ENCODE measurements around the gene MTF2. TPM values are rescaled to one million over a fixed set of nuclear protein-coding genes. Genes with fewer than 3 reads are reported as not detected.

The MTF2 gene
- polyA plus RNA-seq, 2 donors = 4.7 to 7.8 TPM

DNA sequence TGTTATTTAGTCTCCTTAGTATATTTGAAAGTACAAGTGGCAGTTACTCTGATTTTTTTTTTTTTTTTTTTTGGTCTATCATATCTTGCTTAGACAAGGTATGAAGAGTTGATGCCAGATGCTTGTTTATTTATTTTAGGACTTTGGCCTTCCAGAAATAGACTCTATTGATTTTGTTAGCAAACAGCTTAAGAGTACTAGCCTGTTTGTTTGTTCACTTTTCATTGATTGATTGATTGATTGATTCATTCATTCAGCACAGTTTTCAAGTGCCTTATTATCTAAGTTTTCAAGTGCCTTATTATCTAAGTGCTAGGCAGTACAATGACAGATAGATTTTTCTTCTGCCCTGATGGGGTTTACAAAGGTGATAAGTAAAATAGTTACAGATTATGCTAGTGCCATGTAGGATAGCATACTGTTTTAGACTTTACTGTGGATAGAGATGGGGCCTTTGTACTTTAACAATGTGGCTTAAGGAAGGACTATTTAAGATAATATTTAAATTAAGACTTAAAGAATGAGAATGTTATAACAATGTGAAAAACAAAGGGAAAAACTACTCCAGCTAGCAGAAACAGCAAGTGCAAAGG is 50.5 kb downstream of the MTF2 start:
- Histone ChIP-seq H3K27me3 (ENCODE audit: control insufficient read depth in 1 of 2, insufficient read depth in 2 of 2, low read length in 2 of 2) (no peaks in the 10 kb centered on the region), H3K9me3 (ENCODE audit: control insufficient read depth in 2 of 2, insufficient read depth in 1 of 2, low read depth in 1 of 2, low read length in 1 of 2) (no peaks in the 10 kb centered on the region), H3K27ac (ENCODE audit: low read depth in 2 of 2, low read length in 1 of 2) (no peak overlapping the region), H3K4me1 (ENCODE audit: control insufficient read depth in 2 of 2, insufficient read depth in 2 of 2, low read length in 1 of 2) (no peaks in the 10 kb centered on the region), H3K4me3 (ENCODE audit: low read depth in 1 of 2, low read length in 2 of 2) (no peak overlapping the region), H3K36me3 (ENCODE audit: control insufficient read depth in 2 of 2, insufficient read depth in 2 of 2, low read length in 1 of 2) (no peaks in the 10 kb centered on the region)

DNA sequence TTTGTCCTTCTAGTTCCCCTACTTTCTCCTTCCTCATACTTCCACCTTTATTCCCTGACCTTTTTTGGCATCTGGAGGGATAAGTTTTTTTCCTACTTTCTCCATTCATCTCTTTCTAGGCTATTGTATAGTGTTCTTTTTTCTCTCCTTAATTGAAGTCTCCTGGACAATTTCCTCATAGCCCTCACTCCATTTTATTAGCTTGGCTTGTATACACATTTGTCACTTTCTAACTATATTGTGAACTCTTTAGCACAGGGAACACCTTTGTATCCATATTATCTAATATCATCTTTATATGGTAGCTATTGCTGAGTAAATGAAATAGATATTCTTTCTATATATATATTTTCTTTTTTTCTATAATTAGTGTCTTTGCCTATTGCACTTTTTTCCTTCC is 53.6 kb downstream of the MTF2 start:
- Histone ChIP-seq H3K36me3 (ENCODE audit: control insufficient read depth in 2 of 2, insufficient read depth in 2 of 2, low read length in 1 of 2) (peaks cover 2 to 4% of the 10 kb centered on the region in 2 donors), H3K27ac (ENCODE audit: low read depth in 2 of 2, low read length in 1 of 2) (no peak overlapping the region), H3K4me1 (ENCODE audit: control insufficient read depth in 2 of 2, insufficient read depth in 2 of 2, low read length in 1 of 2) (no peaks in the 10 kb centered on the region), H3K9me3 (ENCODE audit: control insufficient read depth in 2 of 2, insufficient read depth in 1 of 2, low read depth in 1 of 2, low read length in 1 of 2) (no peaks in the 10 kb centered on the region), H3K4me3 (ENCODE audit: low read depth in 1 of 2, low read length in 2 of 2) (no peak overlapping the region), H3K27me3 (ENCODE audit: control insufficient read depth in 1 of 2, insufficient read depth in 2 of 2, low read length in 2 of 2) (no peaks in the 10 kb centered on the region)

DNA sequence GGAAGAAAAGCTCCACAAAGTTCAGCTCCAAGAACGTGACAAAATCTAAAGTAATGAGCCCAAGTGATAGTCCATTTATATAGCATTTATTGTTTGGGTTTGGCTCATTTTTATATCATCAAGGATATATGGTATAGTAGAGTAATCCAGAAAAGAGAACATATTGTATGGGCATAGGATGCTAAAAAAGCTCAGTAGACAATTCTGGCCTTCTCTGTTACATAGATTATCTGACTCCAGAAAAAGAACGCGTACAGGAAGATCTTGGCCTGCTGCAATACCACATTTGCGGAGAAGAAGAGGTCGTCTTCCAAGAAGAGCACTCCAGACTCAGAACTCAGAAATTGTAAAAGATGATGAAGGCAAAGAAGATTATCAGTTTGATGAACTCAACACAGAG is 57.4 kb downstream of the MTF2 start:
- Histone ChIP-seq H3K36me3 (ENCODE audit: control insufficient read depth in 2 of 2, insufficient read depth in 2 of 2, low read length in 1 of 2) (peaks cover 2 to 4% of the 10 kb centered on the region in 2 donors), H3K4me3 (ENCODE audit: low read depth in 1 of 2, low read length in 2 of 2) (no peak overlapping the region), H3K27ac (ENCODE audit: low read depth in 2 of 2, low read length in 1 of 2) (no peak overlapping the region), H3K27me3 (ENCODE audit: control insufficient read depth in 1 of 2, insufficient read depth in 2 of 2, low read length in 2 of 2) (no peaks in the 10 kb centered on the region), H3K4me1 (ENCODE audit: control insufficient read depth in 2 of 2, insufficient read depth in 2 of 2, low read length in 1 of 2) (no peaks in the 10 kb centered on the region), H3K9me3 (ENCODE audit: control insufficient read depth in 2 of 2, insufficient read depth in 1 of 2, low read depth in 1 of 2, low read length in 1 of 2) (no peaks in the 10 kb centered on the region)
- 95 to 98% methylated on average over 5 of the region's 5 CpGs for WGBS, 2 donors

DNA sequence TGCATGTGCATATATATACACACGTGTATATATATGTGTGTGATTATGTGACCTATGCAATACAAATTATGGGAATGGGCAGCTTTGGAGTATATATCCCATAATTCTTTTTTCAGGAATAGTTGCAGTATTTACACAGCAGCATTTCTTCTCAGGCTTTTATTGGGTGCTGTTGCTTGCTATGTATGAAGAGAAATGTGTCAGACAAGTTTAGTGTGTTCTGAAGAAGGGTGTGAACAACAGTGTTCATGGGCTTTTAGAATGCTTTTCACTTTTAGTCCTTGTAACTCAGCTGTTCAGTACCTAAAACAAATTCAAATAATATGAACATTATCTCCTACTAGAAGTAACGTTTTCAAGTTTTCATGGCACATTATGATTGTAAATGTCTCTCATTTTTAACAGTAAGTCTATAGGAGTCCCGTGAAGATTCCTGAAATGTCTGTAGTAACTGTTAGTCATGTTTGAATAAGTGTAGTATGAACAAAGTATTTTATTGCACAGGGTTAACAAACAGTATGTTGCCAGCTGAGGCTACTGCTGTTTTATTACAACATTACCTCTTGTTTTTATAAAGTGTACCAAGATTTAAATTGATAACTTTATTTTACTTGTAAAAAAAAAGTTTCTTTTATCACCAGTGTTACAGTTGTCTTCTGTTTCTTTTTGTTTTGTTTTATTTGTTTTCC is 58.7 kb downstream of the MTF2 start:
- no peak overlapping the region for H3K27ac ChIP-seq (ENCODE audit: low read depth in 2 of 2, low read length in 1 of 2)
- peaks cover 2 to 4% of the 10 kb centered on the region in 2 donors for H3K36me3 ChIP-seq (ENCODE audit: control insufficient read depth in 2 of 2, insufficient read depth in 2 of 2, low read length in 1 of 2)
- H3K27me3 ChIP-seq (ENCODE audit: control insufficient read depth in 1 of 2, insufficient read depth in 2 of 2, low read length in 2 of 2) = no peaks in the 10 kb centered on the region
- no peaks in the 10 kb centered on the region for H3K9me3 ChIP-seq (ENCODE audit: control insufficient read depth in 2 of 2, insufficient read depth in 1 of 2, low read depth in 1 of 2, low read length in 1 of 2)
- no peaks in the 10 kb centered on the region for H3K4me1 ChIP-seq (ENCODE audit: control insufficient read depth in 2 of 2, insufficient read depth in 2 of 2, low read length in 1 of 2)
- no peak overlapping the region for H3K4me3 ChIP-seq (ENCODE audit: low read depth in 1 of 2, low read length in 2 of 2)
- WGBS, 2 donors = 44 to 55% methylated on average over 3 of the region's 3 CpGs

DNA sequence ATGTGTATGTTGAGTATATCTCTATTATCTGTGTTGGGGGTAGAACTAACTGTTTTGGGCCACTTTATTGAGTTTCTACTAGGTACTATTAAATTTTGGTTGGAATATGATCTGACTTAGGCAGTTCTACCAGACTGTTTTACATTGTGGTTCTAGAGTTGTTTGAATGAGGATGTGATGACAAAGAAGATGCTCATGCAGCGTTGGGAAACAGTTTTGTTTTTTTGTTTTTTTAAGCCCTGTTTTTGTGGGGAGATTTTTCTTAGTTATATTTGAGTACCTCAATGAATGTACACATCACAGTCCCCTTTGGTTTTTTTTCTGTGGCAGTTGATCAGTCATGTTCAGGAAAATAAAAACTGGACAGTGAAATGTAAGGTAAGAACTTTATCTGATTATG is 61.0 kb downstream of the MTF2 start:
- no peak overlapping the region for H3K4me3 ChIP-seq (ENCODE audit: low read depth in 1 of 2, low read length in 2 of 2)
- no peak overlapping the region for H3K27ac ChIP-seq (ENCODE audit: low read depth in 2 of 2, low read length in 1 of 2)
- no peaks in the 10 kb centered on the region for H3K4me1 ChIP-seq (ENCODE audit: control insufficient read depth in 2 of 2, insufficient read depth in 2 of 2, low read length in 1 of 2)
- WGBS, 2 donors = 78 to 80% methylated on average over 1 of the region's 1 CpG
- H3K9me3 ChIP-seq (ENCODE audit: control insufficient read depth in 2 of 2, insufficient read depth in 1 of 2, low read depth in 1 of 2, low read length in 1 of 2) = no peaks in the 10 kb centered on the region
- peaks cover 2 to 4% of the 10 kb centered on the region in 2 donors for H3K36me3 ChIP-seq (ENCODE audit: control insufficient read depth in 2 of 2, insufficient read depth in 2 of 2, low read length in 1 of 2)
- no peaks in the 10 kb centered on the region for H3K27me3 ChIP-seq (ENCODE audit: control insufficient read depth in 1 of 2, insufficient read depth in 2 of 2, low read length in 2 of 2)

DNA sequence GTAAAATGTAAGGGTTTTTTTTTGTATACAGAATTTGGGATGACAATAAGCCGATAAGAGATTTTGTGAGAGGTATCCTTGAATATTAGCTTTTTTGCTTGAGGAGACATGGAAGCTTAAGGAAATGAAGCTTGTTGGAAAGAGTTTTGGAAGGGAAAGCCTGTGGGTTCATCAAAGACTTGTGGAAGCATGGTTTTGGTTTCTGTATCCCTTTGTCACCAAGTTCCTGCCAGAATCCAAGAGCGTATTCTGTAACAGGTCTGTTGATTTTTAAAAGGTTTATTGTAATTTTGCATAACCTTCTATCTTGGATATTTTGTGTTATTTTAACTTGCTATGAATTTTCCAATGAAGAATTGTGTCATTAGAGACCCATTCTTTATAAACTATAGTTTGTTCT is 63.1 kb downstream of the MTF2 start:
- no peaks in the 10 kb centered on the region for H3K27me3 ChIP-seq (ENCODE audit: control insufficient read depth in 1 of 2, insufficient read depth in 2 of 2, low read length in 2 of 2)
- H3K27ac ChIP-seq (ENCODE audit: low read depth in 2 of 2, low read length in 1 of 2) = no peak overlapping the region
- H3K9me3 ChIP-seq (ENCODE audit: control insufficient read depth in 2 of 2, insufficient read depth in 1 of 2, low read depth in 1 of 2, low read length in 1 of 2) = no peaks in the 10 kb centered on the region
- no peaks in the 10 kb centered on the region for H3K36me3 ChIP-seq (ENCODE audit: control insufficient read depth in 2 of 2, insufficient read depth in 2 of 2, low read length in 1 of 2)
- H3K4me1 ChIP-seq (ENCODE audit: control insufficient read depth in 2 of 2, insufficient read depth in 2 of 2, low read length in 1 of 2) = no peaks in the 10 kb centered on the region
- H3K4me3 ChIP-seq (ENCODE audit: low read depth in 1 of 2, low read length in 2 of 2) = no peak overlapping the region
- 80 to 88% methylated on average over 2 of the region's 2 CpGs for WGBS, 2 donors

DNA sequence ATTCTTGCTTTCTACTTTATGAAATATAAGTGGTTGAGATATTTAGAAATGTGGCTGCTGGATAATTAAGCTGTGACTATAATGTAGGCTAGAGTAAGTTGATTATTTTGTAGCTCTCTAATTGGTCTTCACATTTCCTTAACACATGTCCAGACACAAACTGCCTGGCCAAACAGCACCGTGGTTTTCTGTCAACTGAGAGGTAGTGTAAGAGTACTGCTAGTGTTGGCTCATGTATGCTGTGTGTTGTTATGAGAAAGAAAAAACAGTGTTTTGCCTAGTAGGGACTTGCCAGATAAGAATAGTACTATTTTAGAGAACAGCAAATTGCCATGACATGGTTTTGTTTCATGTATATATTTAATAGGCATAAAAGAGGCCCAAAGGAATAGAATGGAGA is 64.1 kb downstream of the MTF2 start:
- no peaks in the 10 kb centered on the region for H3K4me1 ChIP-seq (ENCODE audit: control insufficient read depth in 2 of 2, insufficient read depth in 2 of 2, low read length in 1 of 2)
- H3K36me3 ChIP-seq (ENCODE audit: control insufficient read depth in 2 of 2, insufficient read depth in 2 of 2, low read length in 1 of 2) = no peaks in the 10 kb centered on the region
- H3K27me3 ChIP-seq (ENCODE audit: control insufficient read depth in 1 of 2, insufficient read depth in 2 of 2, low read length in 2 of 2) = no peaks in the 10 kb centered on the region
- H3K4me3 ChIP-seq (ENCODE audit: low read depth in 1 of 2, low read length in 2 of 2) = no peak overlapping the region
- 37 to 55% methylated on average over 1 of the region's 1 CpG for WGBS, 2 donors
- H3K9me3 ChIP-seq (ENCODE audit: control insufficient read depth in 2 of 2, insufficient read depth in 1 of 2, low read depth in 1 of 2, low read length in 1 of 2) = no peaks in the 10 kb centered on the region
- H3K27ac ChIP-seq (ENCODE audit: low read depth in 2 of 2, low read length in 1 of 2) = no peak overlapping the region

DNA sequence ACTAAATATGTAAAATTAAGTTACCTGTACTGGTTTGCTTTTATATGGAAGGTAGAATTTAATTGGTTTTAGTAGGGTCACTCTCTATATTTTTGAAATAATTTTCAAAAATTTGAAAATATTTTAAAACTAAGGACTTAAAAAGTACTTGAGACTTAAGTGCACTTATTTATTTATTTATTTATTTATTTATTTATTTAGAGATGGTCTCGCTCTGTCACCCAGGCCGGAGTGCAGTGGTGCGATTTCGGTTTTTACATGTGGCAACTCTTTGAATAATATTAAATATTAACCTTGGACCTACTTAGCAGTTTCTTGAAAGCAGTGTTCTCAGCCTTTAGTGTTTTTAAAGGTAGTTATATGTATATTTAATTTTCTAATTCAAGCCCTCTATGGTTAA is 64.7 kb downstream of the MTF2 start:
- WGBS, 2 donors = 94 to 98% methylated on average over 4 of the region's 4 CpGs
- Histone ChIP-seq H3K4me1 (ENCODE audit: control insufficient read depth in 2 of 2, insufficient read depth in 2 of 2, low read length in 1 of 2) (no peaks in the 10 kb centered on the region), H3K27ac (ENCODE audit: low read depth in 2 of 2, low read length in 1 of 2) (no peak overlapping the region), H3K9me3 (ENCODE audit: control insufficient read depth in 2 of 2, insufficient read depth in 1 of 2, low read depth in 1 of 2, low read length in 1 of 2) (no peaks in the 10 kb centered on the region), H3K27me3 (ENCODE audit: control insufficient read depth in 1 of 2, insufficient read depth in 2 of 2, low read length in 2 of 2) (no peaks in the 10 kb centered on the region), H3K36me3 (ENCODE audit: control insufficient read depth in 2 of 2, insufficient read depth in 2 of 2, low read length in 1 of 2) (peaks cover 0 to 2% of the 10 kb centered on the region in 2 donors), H3K4me3 (ENCODE audit: low read depth in 1 of 2, low read length in 2 of 2) (no peak overlapping the region)

DNA sequence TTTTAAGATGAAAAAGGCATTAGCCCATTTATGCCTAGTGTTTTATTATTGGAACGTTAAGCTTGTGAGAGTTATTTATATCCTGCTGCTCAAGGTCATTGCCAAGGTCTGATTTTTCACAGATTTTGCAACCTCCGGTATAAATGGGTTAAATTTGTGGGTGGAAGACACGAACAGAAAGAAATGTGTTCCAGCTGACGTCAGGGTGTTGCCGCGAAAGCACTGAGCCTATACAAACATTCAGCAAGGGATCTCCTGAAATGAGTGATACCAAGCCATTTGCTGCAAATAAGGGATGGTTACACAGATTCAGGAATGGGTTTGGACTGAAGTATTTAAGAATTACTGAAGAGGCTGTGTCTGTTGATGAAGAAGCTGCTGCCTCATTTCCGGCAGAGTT is 68.9 kb downstream of the MTF2 start:
- 54 to 55% methylated on average over 7 of the region's 7 CpGs for WGBS, 2 donors
- no peak overlapping the region for H3K4me3 ChIP-seq (ENCODE audit: low read depth in 1 of 2, low read length in 2 of 2)
- peaks cover 0 to 2% of the 10 kb centered on the region in 2 donors for H3K36me3 ChIP-seq (ENCODE audit: control insufficient read depth in 2 of 2, insufficient read depth in 2 of 2, low read length in 1 of 2)
- no peaks in the 10 kb centered on the region for H3K27me3 ChIP-seq (ENCODE audit: control insufficient read depth in 1 of 2, insufficient read depth in 2 of 2, low read length in 2 of 2)
- H3K4me1 ChIP-seq (ENCODE audit: control insufficient read depth in 2 of 2, insufficient read depth in 2 of 2, low read length in 1 of 2) = no peaks in the 10 kb centered on the region
- H3K27ac ChIP-seq (ENCODE audit: low read depth in 2 of 2, low read length in 1 of 2) = no peak overlapping the region
- H3K9me3 ChIP-seq (ENCODE audit: control insufficient read depth in 2 of 2, insufficient read depth in 1 of 2, low read depth in 1 of 2, low read length in 1 of 2) = no peaks in the 10 kb centered on the region

DNA sequence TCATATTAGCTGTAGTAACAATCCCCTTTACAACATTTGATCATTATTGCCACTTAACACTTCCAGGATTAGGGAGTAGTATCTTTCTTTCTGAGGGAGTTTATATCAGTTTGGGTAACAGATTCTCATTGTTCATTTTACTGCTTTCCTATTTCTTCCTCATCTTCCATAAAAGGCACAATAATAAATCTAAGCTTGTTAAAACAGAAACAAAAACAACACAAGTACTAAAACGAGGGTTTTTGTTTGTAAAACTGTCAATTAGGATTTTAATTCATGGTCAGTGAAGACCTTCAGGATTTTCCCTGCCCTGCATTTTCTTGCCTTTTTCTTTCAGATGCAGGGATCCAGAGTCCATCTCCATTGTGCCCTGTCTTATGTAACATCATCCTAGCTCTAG is 71.6 kb downstream of the MTF2 start:
- Histone ChIP-seq H3K4me1 (ENCODE audit: control insufficient read depth in 2 of 2, insufficient read depth in 2 of 2, low read length in 1 of 2) (no peaks in the 10 kb centered on the region), H3K9me3 (ENCODE audit: control insufficient read depth in 2 of 2, insufficient read depth in 1 of 2, low read depth in 1 of 2, low read length in 1 of 2) (no peaks in the 10 kb centered on the region), H3K4me3 (ENCODE audit: low read depth in 1 of 2, low read length in 2 of 2) (no peak overlapping the region), H3K36me3 (ENCODE audit: control insufficient read depth in 2 of 2, insufficient read depth in 2 of 2, low read length in 1 of 2) (peaks cover 0 to 2% of the 10 kb centered on the region in 2 donors), H3K27ac (ENCODE audit: low read depth in 2 of 2, low read length in 1 of 2) (no peak overlapping the region), H3K27me3 (ENCODE audit: control insufficient read depth in 1 of 2, insufficient read depth in 2 of 2, low read length in 2 of 2) (no peaks in the 10 kb centered on the region)
- WGBS, 2 donors = 28 to 33% methylated on average over 1 of the region's 1 CpG
